Keratinocyte (primary cell): ENCODE measurements around the gene TRO.

Experiments used
- EZH2 ChIP-seq: IDR thresholded peaks from one replicate; pipeline ENCODE4 v1.6.1; 2012; ENCODE audit warnings: inconsistent platforms, mild to moderate bottlenecking, low read length, moderate library complexity
- TF ChIP-seq, protein P1 (sequence below), 3 experiments: IDR thresholded peaks in 1 of 3; conservative IDR thresholded peaks in 1 of 3; optimal IDR thresholded peaks in 1 of 3; 2 replicates in 2 of 3; 3 replicates in 1 of 3; pipeline versions ENCODE3 to v1.5.1; 2011; ENCODE audit warnings: low read length in 3 of 3, mild to moderate bottlenecking in 3 of 3, moderate library complexity in 2 of 3, control low read depth in 1 of 3, inconsistent platforms in 1 of 3; ENCODE audit not compliant: insufficient read depth in 2 of 3; ENCODE audit errors: extremely low read depth in 1 of 3

GRCh38 chrX:54950730-54951375, 30.2 kb downstream of the TRO start:
- TF ChIP-seq, protein P1, sequence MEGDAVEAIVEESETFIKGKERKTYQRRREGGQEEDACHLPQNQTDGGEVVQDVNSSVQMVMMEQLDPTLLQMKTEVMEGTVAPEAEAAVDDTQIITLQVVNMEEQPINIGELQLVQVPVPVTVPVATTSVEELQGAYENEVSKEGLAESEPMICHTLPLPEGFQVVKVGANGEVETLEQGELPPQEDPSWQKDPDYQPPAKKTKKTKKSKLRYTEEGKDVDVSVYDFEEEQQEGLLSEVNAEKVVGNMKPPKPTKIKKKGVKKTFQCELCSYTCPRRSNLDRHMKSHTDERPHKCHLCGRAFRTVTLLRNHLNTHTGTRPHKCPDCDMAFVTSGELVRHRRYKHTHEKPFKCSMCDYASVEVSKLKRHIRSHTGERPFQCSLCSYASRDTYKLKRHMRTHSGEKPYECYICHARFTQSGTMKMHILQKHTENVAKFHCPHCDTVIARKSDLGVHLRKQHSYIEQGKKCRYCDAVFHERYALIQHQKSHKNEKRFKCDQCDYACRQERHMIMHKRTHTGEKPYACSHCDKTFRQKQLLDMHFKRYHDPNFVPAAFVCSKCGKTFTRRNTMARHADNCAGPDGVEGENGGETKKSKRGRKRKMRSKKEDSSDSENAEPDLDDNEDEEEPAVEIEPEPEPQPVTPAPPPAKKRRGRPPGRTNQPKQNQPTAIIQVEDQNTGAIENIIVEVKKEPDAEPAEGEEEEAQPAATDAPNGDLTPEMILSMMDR (optimal IDR thresholded peaks at IDR 0.05 in 1 of 3, IDR thresholded peaks at IDR 0.05 in 1 of 3, conservative IDR thresholded peaks at IDR 0.05 in 1 of 3; ENCODE audit: extremely low read depth in 1 of 3, insufficient read depth in 2 of 3, low read length in 3 of 3), result no peak
- TF ChIP-seq EZH2, result no peak
